GM21390 (cell line): ENCODE results near the gene PAX2.

Source experiments
- ATAC-seq: cut with Tn5 transposase; IDR thresholded peaks from one replicate; pipeline ENCODE4 v1.9.1; 2021; ENCODE audit not compliant: unreplicated experiment

The PAX2 gene

GRCh38 chr10:100831742-100832141 lies 86.4 kb downstream of the PAX2 start:
- no peak for ATAC-seq

GRCh38 chr10:100835810-100836209 lies 90.4 kb downstream of the PAX2 start:
- ATAC-seq = no peak

GRCh38 chr10:100836891-100837290 lies 91.5 kb downstream of the PAX2 start:
- ATAC-seq = no peak

GRCh38 chr10:100837300-100837699 lies 91.9 kb downstream of the PAX2 start:
- ATAC-seq = no peak

- no peak for ATAC-seq
Measured at GRCh38 chr10:100838986-100839385, 93.6 kb downstream of the PAX2 start.

- ATAC-seq = no peak
Measured at GRCh38 chr10:100841528-100841927, 96.1 kb downstream of the PAX2 start.

GRCh38 chr10:100847440-100847839 lies 102.1 kb downstream of the PAX2 start:
- ATAC-seq = no peak

GRCh38 chr10:100848770-100849169 lies 103.4 kb downstream of the PAX2 start:
- ATAC-seq = no peak

- no peak for ATAC-seq
Measured at GRCh38 chr10:100858261-100858660, 112.9 kb downstream of the PAX2 start.

GRCh38 chr10:100858747-100859483 lies 113.5 kb downstream of the PAX2 start:
- ATAC-seq = no peak

- ATAC-seq = no peak
Measured at GRCh38 chr10:100859484-100859763, 114.0 kb downstream of the PAX2 start.

- ATAC-seq = no peak
Measured at GRCh38 chr10:100863433-100863832, 118.1 kb downstream of the PAX2 start.

- ATAC-seq = no peak
Measured at GRCh38 chr10:100864036-100864885, 118.9 kb downstream of the PAX2 start.

GRCh38 chr10:100864978-100865377 lies 119.6 kb downstream of the PAX2 start:
- ATAC-seq = no peak

- no peak for ATAC-seq
Measured at GRCh38 chr10:100866010-100866409, 120.6 kb downstream of the PAX2 start.

- ATAC-seq = no peak
Measured at GRCh38 chr10:100866575-100867098, 121.3 kb downstream of the PAX2 start.

- no peak for ATAC-seq
Measured at GRCh38 chr10:100867261-100867963, 122.0 kb downstream of the PAX2 start.

- ATAC-seq = no peak
Measured at GRCh38 chr10:100868382-100868781, 123.0 kb downstream of the PAX2 start.

GRCh38 chr10:100869399-100869798 lies 124.0 kb downstream of the PAX2 start:
- ATAC-seq = no peak

- no peak for ATAC-seq
Measured at GRCh38 chr10:100872034-100872791, 126.8 kb downstream of the PAX2 start.
